Measurements from ENCODE around the gene DIS3L2.
"Not testable (repeated sequence)": the region's sequence is repeated elsewhere in the genome, so short reads cannot be mapped to it uniquely, and the experiment has no call there.

DIS3L2 gene

DNA sequence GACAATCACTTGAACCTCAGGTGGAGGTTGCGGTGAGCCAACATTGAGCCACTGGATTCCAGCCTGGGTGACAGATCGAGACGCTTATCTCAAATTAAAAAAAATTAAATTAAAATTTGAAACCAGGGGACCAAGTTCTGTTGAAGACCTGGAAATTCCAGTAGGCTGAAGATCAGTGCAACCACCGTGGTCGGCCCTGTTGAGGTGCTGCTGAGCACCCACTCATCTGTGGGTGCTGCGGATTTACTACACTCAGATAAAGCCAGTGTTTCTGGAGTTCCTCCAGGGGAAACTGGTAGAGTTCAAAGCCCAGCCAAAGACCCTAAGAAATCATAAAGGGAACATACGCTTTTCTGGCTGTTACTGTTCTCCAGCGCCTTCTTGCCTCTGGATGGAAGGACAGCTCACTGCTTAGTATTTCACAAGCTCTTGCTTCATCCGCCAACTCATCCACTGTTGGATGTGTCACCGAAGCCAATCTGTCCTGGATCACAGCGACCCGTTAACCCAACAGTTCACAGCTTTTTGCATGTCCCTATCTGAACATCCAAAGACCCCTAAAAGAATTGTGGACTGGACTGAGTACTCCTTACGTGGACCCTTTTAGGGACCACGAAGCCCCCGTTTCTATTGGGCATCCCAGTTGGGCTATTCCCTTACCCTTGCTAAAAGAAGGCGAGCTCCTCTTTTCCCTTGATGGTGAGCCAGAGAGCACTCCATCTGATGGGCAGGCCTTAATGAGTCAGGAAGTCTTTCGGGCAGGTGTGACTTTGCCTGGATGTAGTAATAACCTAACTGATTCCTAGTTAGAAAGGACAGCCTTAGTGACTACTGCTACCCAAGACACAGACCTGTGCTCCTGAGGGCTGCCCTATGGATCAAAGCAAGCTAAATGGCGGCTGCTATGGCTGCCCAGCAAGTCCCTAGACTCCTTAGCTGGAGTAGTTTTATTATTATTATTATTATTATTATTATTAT lies 411.0 kb downstream of the DIS3L2 start:
- peak; percentile 36 for DNase-seq (ENCODE audit: low spot score)

DNA sequence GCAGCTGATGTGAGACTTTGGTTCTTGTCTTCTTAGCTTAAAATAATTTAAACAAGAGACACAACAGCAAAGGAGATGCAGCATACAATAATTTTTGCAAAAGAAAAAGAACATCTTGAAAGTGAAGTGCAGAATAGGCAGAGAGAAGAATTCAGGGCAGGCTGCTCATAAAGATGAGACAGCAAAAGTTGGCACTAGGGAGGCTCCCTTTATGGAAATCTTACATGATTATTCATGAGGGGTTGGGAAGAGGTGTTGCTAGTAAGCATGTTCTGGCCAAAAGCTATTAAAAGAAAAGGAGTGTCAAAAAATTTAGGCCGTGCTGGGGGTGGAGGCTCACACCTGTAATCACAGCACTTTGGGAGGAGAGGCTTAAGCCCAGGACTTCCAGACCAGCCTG lies 412.8 kb downstream of the DIS3L2 start:
- no peak for DNase-seq (ENCODE audit: low spot score)

DNA sequence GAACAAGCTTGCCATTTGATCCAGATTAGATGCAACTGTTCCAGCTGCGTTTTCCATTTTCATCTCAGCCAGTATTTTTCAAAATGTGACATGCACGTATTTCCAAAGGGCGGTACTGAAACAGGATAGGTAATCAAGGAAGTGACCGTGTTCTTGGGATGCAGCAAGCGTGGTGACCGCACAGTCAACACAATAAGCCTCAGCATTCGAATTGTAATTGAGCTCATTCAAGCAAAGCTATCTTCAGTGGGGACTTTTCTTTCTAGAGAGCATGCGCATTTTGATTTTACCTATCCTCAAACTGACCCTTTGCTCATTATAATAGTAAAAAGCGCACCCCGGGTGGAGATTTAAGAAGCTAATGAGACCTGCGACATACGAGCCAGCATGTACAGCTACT lies 413.7 kb downstream of the DIS3L2 start:
- DNase-seq (ENCODE audit: low spot score) = no peak

DNA sequence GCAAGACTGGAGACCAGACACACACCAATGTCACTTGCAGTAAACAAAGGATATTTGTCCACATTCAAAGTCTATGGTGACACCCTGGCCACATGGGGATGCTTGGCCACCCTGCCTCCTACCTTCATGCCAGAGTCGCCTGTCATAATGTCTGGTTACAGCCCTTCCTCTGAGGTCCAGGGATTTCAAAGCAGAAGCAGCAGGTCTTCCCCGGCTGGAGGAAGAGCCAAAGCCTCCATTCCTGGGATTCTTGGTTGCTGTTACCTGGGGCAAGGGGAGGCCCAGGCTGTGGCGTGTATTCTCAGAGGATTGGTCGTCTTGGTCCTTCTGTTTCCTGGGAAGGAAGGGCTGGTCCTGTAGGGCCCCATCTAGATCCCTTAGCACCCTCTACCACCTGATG lies 414.7 kb downstream of the DIS3L2 start:
- no peak for DNase-seq (ENCODE audit: low spot score)

DNA sequence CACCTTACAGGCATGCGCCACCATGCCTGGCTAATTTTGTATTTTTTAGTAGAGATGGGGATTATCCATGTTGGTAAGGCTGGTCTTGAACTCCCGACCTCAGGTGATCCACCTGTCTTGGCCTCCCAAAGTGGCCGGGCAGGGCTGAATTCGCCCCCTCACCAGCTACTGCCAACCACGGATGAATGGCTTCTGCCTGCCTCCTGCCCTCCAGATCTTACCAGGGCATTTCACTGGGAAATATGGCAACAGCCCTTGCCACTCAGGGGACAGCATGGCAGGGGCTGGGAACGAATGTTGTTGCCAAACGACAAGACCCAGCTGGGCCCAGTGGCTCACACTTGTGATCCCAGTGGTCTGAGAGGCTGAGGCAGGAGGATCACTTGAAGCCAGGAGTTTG lies 415.2 kb downstream of the DIS3L2 start:
- no peak for DNase-seq (ENCODE audit: low spot score)

DNA sequence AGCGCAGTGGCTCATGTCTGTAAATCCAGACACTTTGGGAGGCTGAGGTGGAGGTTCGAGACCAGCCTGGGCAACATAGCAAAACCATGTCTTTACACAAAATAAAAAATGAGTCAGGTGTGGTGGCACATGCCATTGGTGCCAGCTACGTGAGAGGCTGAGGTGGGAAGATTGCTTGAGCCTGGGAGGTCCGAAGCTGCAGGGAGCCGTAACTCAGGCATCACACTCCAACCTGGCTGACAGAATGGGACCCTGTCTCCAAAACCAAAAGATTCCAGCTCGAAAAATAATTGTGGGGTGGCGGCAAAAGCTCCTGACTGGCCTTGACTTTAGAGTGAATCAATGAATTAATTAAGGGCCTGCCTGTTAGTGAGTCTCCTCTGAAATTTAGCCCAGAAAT lies 415.8 kb downstream of the DIS3L2 start:
- DNase-seq (ENCODE audit: low spot score) = no peak

DNA sequence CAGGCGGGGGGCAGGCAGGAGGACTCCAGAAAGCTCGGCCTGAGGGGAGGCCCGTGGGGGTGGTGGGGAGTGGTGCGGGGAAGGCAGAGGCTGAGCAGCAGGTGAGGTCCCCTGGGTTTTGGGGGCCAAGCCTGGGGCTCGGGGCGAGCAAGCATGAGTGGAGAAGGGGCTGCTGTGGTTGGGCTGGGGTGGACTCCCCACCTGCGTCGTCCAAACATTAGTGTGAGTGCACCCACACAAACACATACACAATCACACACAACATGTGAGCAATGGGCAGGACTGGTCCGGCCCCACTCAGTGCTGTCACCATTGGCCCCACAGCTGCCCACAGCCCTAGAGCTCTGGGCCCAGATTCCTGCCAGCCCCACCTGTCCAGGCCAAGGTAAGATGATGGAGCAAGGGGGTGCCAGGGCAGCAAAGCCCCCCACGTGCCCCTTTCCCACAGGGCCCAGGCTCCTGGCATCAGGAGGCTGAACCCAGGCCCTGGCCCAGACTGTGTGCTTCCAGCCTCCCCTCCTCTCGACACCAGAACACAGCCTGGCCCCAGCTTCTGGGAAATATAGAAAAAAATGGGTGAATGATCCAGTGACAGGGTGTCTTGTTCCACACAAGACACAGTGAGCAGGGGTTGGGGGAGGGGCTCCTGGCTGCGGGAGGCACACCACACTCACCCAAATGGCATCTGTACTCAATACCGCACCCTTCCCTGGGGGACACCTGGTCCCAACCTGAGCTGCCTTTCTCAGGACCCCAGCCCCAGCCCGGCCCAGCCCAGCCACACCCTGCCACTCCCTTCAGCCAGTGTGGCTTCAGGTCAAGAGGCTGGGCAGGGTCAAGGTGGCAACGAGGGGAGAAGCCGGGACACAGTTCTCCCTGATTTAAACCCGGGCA lies 416.6 kb downstream of the DIS3L2 start:
- DNase-seq (ENCODE audit: low spot score) = no peak

DNA sequence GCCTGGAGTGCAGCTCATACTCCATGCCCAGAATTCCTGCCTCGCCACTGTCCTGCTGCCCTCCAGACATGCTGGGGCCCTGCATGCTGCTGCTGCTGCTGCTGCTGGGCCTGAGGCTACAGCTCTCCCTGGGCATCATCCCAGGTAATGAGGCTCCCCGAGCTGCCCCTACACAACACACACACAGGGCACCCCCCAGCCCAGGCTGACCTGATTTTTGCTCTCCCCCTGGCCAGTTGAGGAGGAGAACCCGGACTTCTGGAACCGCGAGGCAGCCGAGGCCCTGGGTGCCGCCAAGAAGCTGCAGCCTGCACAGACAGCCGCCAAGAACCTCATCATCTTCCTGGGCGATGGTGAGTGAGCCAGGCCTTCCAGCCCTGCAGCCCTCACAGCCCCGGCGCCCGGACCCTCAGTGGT lies 417.2 kb downstream of the DIS3L2 start, which contains the start of gene ALPP:
ALPP (plus strand) TSS at position 17 of the 417 bp plus-strand sequence; CDS start at position 69, 52 bp downstream.
- not testable (repeated sequence) for DNase-seq (ENCODE audit: low spot score)

DNA sequence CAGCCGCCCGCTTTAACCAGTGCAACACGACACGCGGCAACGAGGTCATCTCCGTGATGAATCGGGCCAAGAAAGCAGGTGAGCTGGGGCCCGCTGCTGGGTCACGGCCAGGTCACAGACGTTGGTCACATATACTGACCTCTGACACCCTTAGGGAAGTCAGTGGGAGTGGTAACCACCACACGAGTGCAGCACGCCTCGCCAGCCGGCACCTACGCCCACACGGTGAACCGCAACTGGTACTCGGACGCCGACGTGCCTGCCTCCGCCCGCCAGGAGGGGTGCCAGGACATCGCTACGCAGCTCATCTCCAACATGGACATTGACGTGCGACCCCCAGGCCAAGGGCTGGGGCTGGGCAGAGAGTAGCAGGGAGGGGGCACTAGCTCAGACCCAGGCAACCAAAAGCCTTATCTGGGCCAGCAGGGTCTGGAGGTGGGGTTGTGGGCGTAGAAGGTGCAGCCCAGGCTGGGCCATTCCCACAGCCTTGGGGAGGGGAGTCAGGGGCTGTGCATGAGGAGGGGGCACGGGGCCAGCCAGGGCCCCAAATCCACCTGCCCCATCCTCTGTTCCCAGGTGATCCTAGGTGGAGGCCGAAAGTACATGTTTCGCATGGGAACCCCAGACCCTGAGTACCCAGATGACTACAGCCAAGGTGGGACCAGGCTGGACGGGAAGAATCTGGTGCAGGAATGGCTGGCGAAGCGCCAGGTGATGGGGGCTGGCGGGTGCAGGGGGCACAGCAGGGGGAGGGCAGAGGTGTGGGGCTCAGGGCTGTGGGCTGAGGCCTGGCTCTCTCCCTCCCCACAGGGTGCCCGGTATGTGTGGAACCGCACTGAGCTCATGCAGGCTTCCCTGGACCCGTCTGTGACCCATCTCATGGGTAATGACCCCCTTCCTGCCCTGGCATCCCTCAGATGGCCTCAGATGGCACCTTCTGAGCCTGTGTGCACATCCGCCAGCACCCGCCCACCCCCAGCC lies 418.4 kb downstream of the DIS3L2 start:
- not testable (repeated sequence) for DNase-seq (ENCODE audit: low spot score)

DNA sequence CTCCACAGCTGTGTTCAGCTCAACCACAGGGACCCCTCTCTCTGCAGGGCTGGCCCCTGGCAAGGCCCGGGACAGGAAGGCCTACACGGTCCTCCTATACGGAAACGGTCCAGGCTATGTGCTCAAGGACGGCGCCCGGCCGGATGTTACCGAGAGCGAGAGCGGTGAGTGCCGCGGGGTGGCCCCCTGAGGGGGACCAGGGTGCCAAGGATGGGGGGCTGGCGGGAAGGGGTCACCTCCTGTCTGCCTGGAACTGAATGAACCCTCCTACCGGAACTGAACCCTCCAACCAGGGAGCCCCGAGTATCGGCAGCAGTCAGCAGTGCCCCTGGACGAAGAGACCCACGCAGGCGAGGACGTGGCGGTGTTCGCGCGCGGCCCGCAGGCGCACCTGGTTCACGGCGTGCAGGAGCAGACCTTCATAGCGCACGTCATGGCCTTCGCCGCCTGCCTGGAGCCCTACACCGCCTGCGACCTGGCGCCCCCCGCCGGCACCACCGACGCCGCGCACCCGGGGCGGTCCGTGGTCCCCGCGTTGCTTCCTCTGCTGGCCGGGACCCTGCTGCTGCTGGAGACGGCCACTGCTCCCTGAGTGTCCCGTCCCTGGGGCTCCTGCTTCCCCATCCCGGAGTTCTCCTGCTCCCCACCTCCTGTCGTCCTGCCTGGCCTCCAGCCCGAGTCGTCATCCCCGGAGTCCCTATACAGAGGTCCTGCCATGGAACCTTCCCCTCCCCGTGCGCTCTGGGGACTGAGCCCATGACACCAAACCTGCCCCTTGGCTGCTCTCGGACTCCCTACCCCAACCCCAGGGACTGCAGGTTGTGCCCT lies 419.9 kb downstream of the DIS3L2 start:
- DNase-seq (ENCODE audit: low spot score) = not testable (repeated sequence)

DNA sequence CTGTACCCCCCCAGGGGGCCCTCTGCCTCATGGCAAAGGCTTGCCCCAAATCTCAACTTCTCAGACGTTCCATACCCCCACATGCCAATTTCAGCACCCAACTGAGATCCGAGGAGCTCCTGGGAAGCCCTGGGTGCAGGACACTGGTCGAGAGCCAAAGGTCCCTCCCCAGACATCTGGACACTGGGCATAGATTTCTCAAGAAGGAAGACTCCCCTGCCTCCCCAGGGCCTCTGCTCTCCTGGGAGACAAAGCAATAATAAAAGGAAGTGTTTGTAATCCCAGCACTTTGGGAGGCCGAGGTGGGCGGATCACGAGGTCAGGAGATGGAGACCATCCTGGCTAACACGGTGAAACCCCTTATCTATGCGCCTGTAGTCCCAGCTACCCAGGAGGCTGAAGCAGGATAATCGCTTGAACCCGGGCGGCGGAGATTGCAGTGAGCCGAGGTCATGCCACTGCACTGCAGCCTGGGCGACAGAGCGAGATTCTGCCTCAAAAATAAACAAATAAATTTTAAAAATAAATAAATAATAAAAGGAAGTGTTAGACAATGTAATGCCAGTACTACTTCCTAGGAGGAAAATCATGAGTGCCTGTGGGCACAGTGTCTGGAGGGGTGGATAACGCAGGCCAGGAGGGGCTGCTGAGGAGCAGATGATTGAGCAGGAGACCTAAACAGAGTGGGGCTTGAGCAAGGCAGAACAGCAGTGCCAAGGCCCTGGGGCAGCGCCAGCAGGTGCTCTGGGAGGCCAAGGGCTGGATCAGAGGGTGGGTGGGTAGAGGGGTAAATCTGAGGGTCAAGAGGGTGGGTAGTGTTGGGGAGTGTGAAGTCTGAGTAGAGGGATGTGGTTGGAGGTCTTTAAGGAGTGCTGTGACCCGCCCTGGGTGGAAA lies 421.1 kb downstream of the DIS3L2 start:
- no peak for DNase-seq (ENCODE audit: low spot score)

DNA sequence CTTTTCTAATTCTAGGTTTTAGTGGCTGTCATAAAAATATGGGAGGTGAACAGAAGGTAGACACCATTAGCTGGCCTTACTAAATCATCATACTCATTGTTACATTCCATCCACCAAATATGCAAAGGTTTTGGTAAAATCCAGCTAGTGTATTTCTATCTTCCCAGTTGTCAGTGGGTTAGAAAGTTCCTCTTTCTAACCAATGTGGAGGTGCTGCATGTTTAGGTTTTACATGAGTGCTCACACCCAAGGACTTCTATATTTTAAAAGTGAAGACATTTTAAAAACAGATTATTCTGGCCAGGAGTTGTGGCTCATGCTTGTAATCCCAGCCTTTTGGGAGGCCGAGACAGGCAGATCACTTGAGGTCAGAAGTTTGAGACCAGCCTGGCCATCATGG lies 423.0 kb downstream of the DIS3L2 start:
- DNase-seq (ENCODE audit: low spot score) = no peak

DNA sequence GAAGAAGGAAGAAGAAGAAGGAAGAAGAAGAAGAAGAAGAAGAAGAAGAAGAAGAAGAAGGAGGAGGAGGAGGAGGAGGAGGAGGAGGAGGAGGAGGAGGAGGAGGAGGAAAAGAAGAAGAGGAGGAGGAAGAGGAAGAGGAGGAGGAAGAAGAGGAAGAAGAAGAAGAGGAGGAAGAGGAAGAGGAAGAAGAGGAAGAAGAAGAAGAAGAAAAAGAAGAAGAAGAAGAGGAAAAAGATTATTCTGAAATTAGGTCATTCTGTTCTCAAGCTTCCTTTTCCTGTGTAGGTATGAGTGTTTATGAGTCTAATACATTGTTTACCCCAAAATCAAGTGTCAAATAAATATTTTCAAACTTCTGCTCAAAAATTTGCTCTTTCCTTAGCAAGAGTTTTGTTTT lies 423.5 kb downstream of the DIS3L2 start:
- not testable (repeated sequence) for DNase-seq (ENCODE audit: low spot score)

DNA sequence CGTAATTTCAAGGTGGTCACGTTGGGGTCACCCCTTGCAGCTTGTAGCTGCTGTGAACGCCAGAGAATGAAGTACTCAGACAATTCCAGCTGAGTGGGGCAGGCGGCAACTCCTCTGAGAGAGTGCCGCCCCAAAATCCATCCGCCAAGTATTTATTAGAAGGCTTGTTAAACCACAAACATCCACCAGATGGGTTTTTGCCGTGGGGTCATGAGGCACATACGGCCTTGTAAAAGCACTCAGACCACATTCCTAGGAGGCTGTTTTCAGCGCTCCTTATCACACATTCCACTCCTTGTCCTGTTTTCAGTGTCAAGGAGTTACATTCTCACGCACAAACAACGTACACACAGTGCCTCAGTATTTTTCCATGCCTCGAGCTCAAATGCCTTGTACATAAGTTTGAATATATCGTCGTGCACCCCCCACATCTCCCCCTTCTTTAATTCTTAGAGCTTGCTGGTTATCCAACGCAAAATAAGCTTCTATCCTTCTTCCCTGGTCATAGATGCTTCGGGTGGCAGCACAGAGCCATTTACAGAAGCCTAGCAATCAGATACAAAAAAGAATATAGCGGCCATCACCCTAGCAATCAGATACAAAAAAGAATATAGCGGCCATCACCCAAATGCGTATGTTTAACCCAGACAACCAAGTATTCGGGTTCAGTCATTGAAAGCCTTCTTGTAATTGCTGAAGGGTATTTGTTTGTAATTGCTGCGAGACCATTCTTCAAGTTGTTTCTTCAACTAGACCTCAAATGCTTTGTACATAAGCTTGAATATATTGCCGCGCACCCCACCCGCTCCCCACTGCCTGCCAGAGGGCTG lies 424.4 kb downstream of the DIS3L2 start:
- no peak for DNase-seq (ENCODE audit: low spot score)

DNA sequence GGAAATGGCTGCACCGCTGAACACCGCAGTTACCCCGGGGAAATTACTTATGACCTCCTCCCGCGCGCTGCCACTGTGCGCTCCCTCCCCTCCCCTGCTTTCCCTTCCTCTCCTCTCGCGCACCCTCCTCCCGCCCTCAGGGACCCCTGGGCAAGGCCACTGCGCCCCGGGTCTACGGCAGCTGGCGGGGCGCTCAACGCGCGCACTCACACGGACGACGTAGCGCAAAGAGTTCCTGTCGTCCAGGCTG lies 424.9 kb downstream of the DIS3L2 start:
- DNase-seq (ENCODE audit: low spot score) = no peak
